A204.1 (cell line): ENCODE results near the gene EGLN2.
"Not testable (repeated sequence)": the region's sequence is repeated elsewhere in the genome, so short reads cannot be mapped to it uniquely, and the experiment has no call there.

Experiments used
- FAIRE-seq: peaks from 2 replicates; lab custom pipeline; 2012; peaks lifted over from hg19 to GRCh38; lab: Jason Lieb, UNC

EGLN2 gene

GRCh38 chr19:40846722-40847121 is 47.7 kb downstream of the EGLN2 start:
- not testable (repeated sequence) for FAIRE-seq

DNA sequence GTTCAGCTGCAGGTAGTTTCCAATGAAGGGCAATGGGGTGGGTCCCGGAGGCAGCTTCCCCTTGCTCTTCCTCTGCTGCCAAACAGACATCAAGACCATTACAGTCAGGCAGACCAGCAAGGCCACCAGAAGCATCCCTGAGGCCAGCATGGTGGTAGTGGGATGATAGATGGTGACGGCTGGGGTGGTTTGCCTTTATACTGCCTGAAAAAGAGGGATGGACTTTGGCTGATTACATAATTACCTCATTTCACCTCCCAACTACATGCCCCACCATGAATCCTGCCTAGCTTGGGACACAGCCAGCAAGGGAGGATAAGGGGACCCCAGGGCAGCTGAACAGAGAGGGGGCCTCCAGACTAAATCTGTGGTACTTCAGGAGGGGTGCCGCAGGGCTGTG is 51.3 kb downstream of the EGLN2 start, which contains the start of gene CYP2A6:
Gene CYP2A6 (minus strand): TSS at position 171 of the 400 bp plus-strand sequence. CDS start 21 bp downstream, at position 150.
- not testable (repeated sequence) for FAIRE-seq

DNA sequence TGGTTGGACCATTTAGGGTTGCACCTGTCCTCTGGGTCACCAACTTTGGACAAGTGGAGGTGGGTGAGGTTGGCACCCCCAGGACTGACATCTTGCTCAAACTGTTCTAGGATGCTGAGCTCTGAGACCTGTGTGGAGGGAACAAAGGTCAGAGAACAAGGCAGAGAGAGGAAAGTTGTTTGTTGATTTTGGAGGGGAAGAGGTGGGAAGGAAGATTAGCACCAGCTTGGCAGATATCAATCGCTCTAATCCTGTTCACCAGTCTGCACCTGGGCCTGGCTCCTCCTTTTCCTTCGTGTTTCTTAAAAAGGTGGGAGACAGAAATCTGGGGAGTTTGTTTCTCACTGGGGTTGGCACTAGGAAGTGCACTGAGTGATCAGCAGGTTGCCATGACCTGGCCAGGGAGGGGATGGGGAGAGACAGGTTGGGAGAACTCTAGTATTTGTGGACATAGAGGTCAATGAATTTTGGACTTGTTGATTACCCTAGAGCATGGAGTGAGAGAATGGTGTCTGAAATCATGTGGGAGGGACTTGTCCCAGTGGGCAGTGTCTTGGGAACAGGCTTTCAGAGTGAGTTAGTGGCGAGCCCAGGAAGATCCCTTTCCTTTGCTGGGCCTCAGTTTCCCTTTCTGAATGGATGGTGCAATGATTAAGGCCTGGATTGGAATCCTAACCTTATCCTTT is 53.6 kb downstream of the EGLN2 start:
- not testable (repeated sequence) for FAIRE-seq
